ENCODE results near the gene FOCAD.

Gene FOCAD

GRCh38 chr9:20722221-20722620 lies 38.2 kb downstream of the FOCAD start:
- in situ Hi-C loops (cut with HindIII; ENCODE audit: low pct_unique_long_range_greater_than_20kb, low sequenced_read_pairs), result no loop called here
- DNase-seq (ENCODE audit: low read depth in 1 of 2, low spot score in 1 of 2), result no peak
- TF ChIP-seq JUND (IDR thresholded peaks at IDR 0.05; ENCODE audit: low read depth), result no peak

GRCh38 chr9:20725675-20726074 lies 41.6 kb downstream of the FOCAD start:
- in situ Hi-C loops (cut with HindIII; ENCODE audit: low pct_unique_long_range_greater_than_20kb, low sequenced_read_pairs), result no loop called here
- DNase-seq (ENCODE audit: low read depth in 1 of 2, low spot score in 1 of 2), result no peak
- TF ChIP-seq JUND (IDR thresholded peaks at IDR 0.05; ENCODE audit: low read depth), result no peak

GRCh38 chr9:20726144-20726543 lies 42.1 kb downstream of the FOCAD start:
- no peak for TF ChIP-seq JUND (IDR thresholded peaks at IDR 0.05; ENCODE audit: low read depth)
- DNase-seq (ENCODE audit: low read depth in 1 of 2, low spot score in 1 of 2), result no peak
- in situ Hi-C loops (cut with HindIII; ENCODE audit: low pct_unique_long_range_greater_than_20kb, low sequenced_read_pairs), result no loop called here

GRCh38 chr9:20728493-20729220 lies 44.6 kb downstream of the FOCAD start:
- no peak for TF ChIP-seq JUND (IDR thresholded peaks at IDR 0.05; ENCODE audit: low read depth)

GRCh38 chr9:20729523-20729922 lies 45.5 kb downstream of the FOCAD start:
- TF ChIP-seq JUND (IDR thresholded peaks at IDR 0.05; ENCODE audit: low read depth), result no peak
- in situ Hi-C loops (cut with HindIII; ENCODE audit: low pct_unique_long_range_greater_than_20kb, low sequenced_read_pairs), result no loop called here
- DNase-seq (ENCODE audit: low read depth in 1 of 2, low spot score in 1 of 2), result no peak

More at GRCh38 chr9:20728493-20729220, 44.6 kb downstream of the FOCAD start:
- in situ Hi-C loops (cut with HindIII; ENCODE audit: low pct_unique_long_range_greater_than_20kb, low sequenced_read_pairs), result no loop called here
- peak in 1 of 2 experiments; percentile 3 for DNase-seq (ENCODE audit: low read depth in 1 of 2, low spot score in 1 of 2)

GRCh38 chr9:20732118-20732517 lies 48.1 kb downstream of the FOCAD start:
- DNase-seq (ENCODE audit: low read depth in 1 of 2, low spot score in 1 of 2), result peak in 1 of 2 experiments; percentile 2

GRCh38 chr9:20734275-20734674 lies 50.2 kb downstream of the FOCAD start:
- in situ Hi-C loops (cut with HindIII; ENCODE audit: low pct_unique_long_range_greater_than_20kb, low sequenced_read_pairs), result no loop called here
- no peak for TF ChIP-seq JUND (IDR thresholded peaks at IDR 0.05; ENCODE audit: low read depth)
- DNase-seq (ENCODE audit: low read depth in 1 of 2, low spot score in 1 of 2), result no peak

More at GRCh38 chr9:20732118-20732517, 48.1 kb downstream of the FOCAD start:
- in situ Hi-C loops (cut with HindIII; ENCODE audit: low pct_unique_long_range_greater_than_20kb, low sequenced_read_pairs), result no loop called here
- no peak for TF ChIP-seq JUND (IDR thresholded peaks at IDR 0.05; ENCODE audit: low read depth)

GRCh38 chr9:20740304-20740703 lies 56.2 kb downstream of the FOCAD start:
- TF ChIP-seq JUND (IDR thresholded peaks at IDR 0.05; ENCODE audit: low read depth), result no peak
- in situ Hi-C loops (cut with HindIII; ENCODE audit: low pct_unique_long_range_greater_than_20kb, low sequenced_read_pairs), result no loop called here
- DNase-seq (ENCODE audit: low read depth in 1 of 2, low spot score in 1 of 2), result no peak

GRCh38 chr9:20740929-20741582 lies 57.0 kb downstream of the FOCAD start:
- in situ Hi-C loops (cut with HindIII; ENCODE audit: low pct_unique_long_range_greater_than_20kb, low sequenced_read_pairs), result no loop called here
- DNase-seq (ENCODE audit: low read depth in 1 of 2, low spot score in 1 of 2), result no peak
- TF ChIP-seq JUND (IDR thresholded peaks at IDR 0.05; ENCODE audit: low read depth), result no peak

GRCh38 chr9:20742833-20743232 lies 58.8 kb downstream of the FOCAD start:
- no peak for DNase-seq (ENCODE audit: low read depth in 1 of 2, low spot score in 1 of 2)
- no peak for TF ChIP-seq JUND (IDR thresholded peaks at IDR 0.05; ENCODE audit: low read depth)
- in situ Hi-C loops (cut with HindIII; ENCODE audit: low pct_unique_long_range_greater_than_20kb, low sequenced_read_pairs), result no loop called here

GRCh38 chr9:20744036-20744630 lies 60.1 kb downstream of the FOCAD start:
- no peak for DNase-seq (ENCODE audit: low read depth in 1 of 2, low spot score in 1 of 2)
- TF ChIP-seq JUND (IDR thresholded peaks at IDR 0.05; ENCODE audit: low read depth), result no peak
- in situ Hi-C loops (cut with HindIII; ENCODE audit: low pct_unique_long_range_greater_than_20kb, low sequenced_read_pairs), result no loop called here

- TF ChIP-seq JUND (IDR thresholded peaks at IDR 0.05; ENCODE audit: low read depth), result no peak
- in situ Hi-C loops (cut with HindIII; ENCODE audit: low pct_unique_long_range_greater_than_20kb, low sequenced_read_pairs), result no loop called here
Measured at GRCh38 chr9:20746967-20747366, 62.9 kb downstream of the FOCAD start.

More at GRCh38 chr9:20746967-20747366, 62.9 kb downstream of the FOCAD start:
- DNase-seq (ENCODE audit: low read depth in 1 of 2, low spot score in 1 of 2), result no peak
